ENCODE results near the gene ANK2.

ANK2 gene

GRCh38 chr4:113050371-113050755 is 910 bp downstream of the ANK2 start:
- Histone ChIP-seq H3K4me1 (ENCODE audit: control insufficient read depth in 1 of 2, insufficient read depth in 2 of 2, low read length in 2 of 2) (no peaks in the 10 kb centered on the region), H3K27me3 (ENCODE audit: control insufficient read depth in 1 of 2, insufficient read depth in 2 of 2, low read length in 2 of 2) (no peaks in the 10 kb centered on the region), H3K36me3 (ENCODE audit: control insufficient read depth in 1 of 2, insufficient read depth in 2 of 2, low read length in 2 of 2) (no peaks in the 10 kb centered on the region), H3K9ac (ENCODE audit: low read depth in 1 of 2, low read length in 2 of 2) (no peak overlapping the region), H3K9me3 (ENCODE audit: control insufficient read depth in 1 of 2, low read length in 2 of 2) (no peaks in the 10 kb centered on the region), H3K27ac (ENCODE audit: low read depth, low read length) (no peak overlapping the region), H3K4me3 (ENCODE audit: low read depth in 1 of 2, low read length in 2 of 2) (no peak overlapping the region)

GRCh38 chr4:113050837-113051236 is 1.4 kb downstream of the ANK2 start:
- Histone ChIP-seq H3K4me3 (ENCODE audit: low read depth in 1 of 2, low read length in 2 of 2) (no peak overlapping the region), H3K9ac (ENCODE audit: low read depth in 1 of 2, low read length in 2 of 2) (no peak overlapping the region), H3K27ac (ENCODE audit: low read depth, low read length) (no peak overlapping the region)

GRCh38 chr4:113051361-113051760 is 1.9 kb downstream of the ANK2 start:
- no peaks in the 10 kb centered on the region for H3K9me3 ChIP-seq (ENCODE audit: control insufficient read depth in 1 of 2, low read length in 2 of 2)
- no peak overlapping the region for H3K27ac ChIP-seq (ENCODE audit: low read depth, low read length)
- no peaks in the 10 kb centered on the region for H3K36me3 ChIP-seq (ENCODE audit: control insufficient read depth in 1 of 2, insufficient read depth in 2 of 2, low read length in 2 of 2)
- H3K9ac ChIP-seq (ENCODE audit: low read depth in 1 of 2, low read length in 2 of 2): no peak overlapping the region
- H3K27me3 ChIP-seq (ENCODE audit: control insufficient read depth in 1 of 2, insufficient read depth in 2 of 2, low read length in 2 of 2): no peaks in the 10 kb centered on the region
- no peaks in the 10 kb centered on the region for H3K4me1 ChIP-seq (ENCODE audit: control insufficient read depth in 1 of 2, insufficient read depth in 2 of 2, low read length in 2 of 2)
- no peak overlapping the region for H3K4me3 ChIP-seq (ENCODE audit: low read depth in 1 of 2, low read length in 2 of 2)

More at GRCh38 chr4:113050837-113051236, 1.4 kb downstream of the ANK2 start:
- Histone ChIP-seq H3K9me3 (ENCODE audit: control insufficient read depth in 1 of 2, low read length in 2 of 2) (no peaks in the 10 kb centered on the region), H3K27me3 (ENCODE audit: control insufficient read depth in 1 of 2, insufficient read depth in 2 of 2, low read length in 2 of 2) (no peaks in the 10 kb centered on the region), H3K36me3 (ENCODE audit: control insufficient read depth in 1 of 2, insufficient read depth in 2 of 2, low read length in 2 of 2) (no peaks in the 10 kb centered on the region), H3K4me1 (ENCODE audit: control insufficient read depth in 1 of 2, insufficient read depth in 2 of 2, low read length in 2 of 2) (no peaks in the 10 kb centered on the region)

- H3K9me3 ChIP-seq (ENCODE audit: control insufficient read depth in 1 of 2, low read length in 2 of 2): no peaks in the 10 kb centered on the region
- H3K27ac ChIP-seq (ENCODE audit: low read depth, low read length): no peak overlapping the region
- no peaks in the 10 kb centered on the region for H3K4me1 ChIP-seq (ENCODE audit: control insufficient read depth in 1 of 2, insufficient read depth in 2 of 2, low read length in 2 of 2)
- no peak overlapping the region for H3K4me3 ChIP-seq (ENCODE audit: low read depth in 1 of 2, low read length in 2 of 2)
- no peaks in the 10 kb centered on the region for H3K36me3 ChIP-seq (ENCODE audit: control insufficient read depth in 1 of 2, insufficient read depth in 2 of 2, low read length in 2 of 2)
- no peaks in the 10 kb centered on the region for H3K27me3 ChIP-seq (ENCODE audit: control insufficient read depth in 1 of 2, insufficient read depth in 2 of 2, low read length in 2 of 2)
- no peak overlapping the region for H3K9ac ChIP-seq (ENCODE audit: low read depth in 1 of 2, low read length in 2 of 2)
Measured at GRCh38 chr4:113052379-113052951, 3.0 kb downstream of the ANK2 start.

GRCh38 chr4:113053883-113054282 is 4.4 kb downstream of the ANK2 start:
- Histone ChIP-seq H3K9ac (ENCODE audit: low read depth in 1 of 2, low read length in 2 of 2) (no peak overlapping the region), H3K36me3 (ENCODE audit: control insufficient read depth in 1 of 2, insufficient read depth in 2 of 2, low read length in 2 of 2) (no peaks in the 10 kb centered on the region), H3K9me3 (ENCODE audit: control insufficient read depth in 1 of 2, low read length in 2 of 2) (no peaks in the 10 kb centered on the region), H3K4me1 (ENCODE audit: control insufficient read depth in 1 of 2, insufficient read depth in 2 of 2, low read length in 2 of 2) (no peaks in the 10 kb centered on the region), H3K4me3 (ENCODE audit: low read depth in 1 of 2, low read length in 2 of 2) (no peak overlapping the region), H3K27me3 (ENCODE audit: control insufficient read depth in 1 of 2, insufficient read depth in 2 of 2, low read length in 2 of 2) (no peaks in the 10 kb centered on the region), H3K27ac (ENCODE audit: low read depth, low read length) (no peak overlapping the region)

- Histone ChIP-seq H3K27ac (ENCODE audit: low read depth, low read length) (no peak overlapping the region), H3K9ac (ENCODE audit: low read depth in 1 of 2, low read length in 2 of 2) (no peak overlapping the region), H3K27me3 (ENCODE audit: control insufficient read depth in 1 of 2, insufficient read depth in 2 of 2, low read length in 2 of 2) (no peaks in the 10 kb centered on the region), H3K36me3 (ENCODE audit: control insufficient read depth in 1 of 2, insufficient read depth in 2 of 2, low read length in 2 of 2) (no peaks in the 10 kb centered on the region), H3K9me3 (ENCODE audit: control insufficient read depth in 1 of 2, low read length in 2 of 2) (no peaks in the 10 kb centered on the region), H3K4me3 (ENCODE audit: low read depth in 1 of 2, low read length in 2 of 2) (no peak overlapping the region), H3K4me1 (ENCODE audit: control insufficient read depth in 1 of 2, insufficient read depth in 2 of 2, low read length in 2 of 2) (no peaks in the 10 kb centered on the region)
Measured at GRCh38 chr4:113056318-113056717, 6.9 kb downstream of the ANK2 start.

GRCh38 chr4:113057891-113058290 is 8.4 kb downstream of the ANK2 start:
- H3K9me3 ChIP-seq (ENCODE audit: control insufficient read depth in 1 of 2, low read length in 2 of 2): no peaks in the 10 kb centered on the region
- H3K9ac ChIP-seq (ENCODE audit: low read depth in 1 of 2, low read length in 2 of 2): no peak overlapping the region
- no peaks in the 10 kb centered on the region for H3K27me3 ChIP-seq (ENCODE audit: control insufficient read depth in 1 of 2, insufficient read depth in 2 of 2, low read length in 2 of 2)
- no peaks in the 10 kb centered on the region for H3K4me1 ChIP-seq (ENCODE audit: control insufficient read depth in 1 of 2, insufficient read depth in 2 of 2, low read length in 2 of 2)
- H3K4me3 ChIP-seq (ENCODE audit: low read depth in 1 of 2, low read length in 2 of 2): no peak overlapping the region
- no peak overlapping the region for H3K27ac ChIP-seq (ENCODE audit: low read depth, low read length)
- H3K36me3 ChIP-seq (ENCODE audit: control insufficient read depth in 1 of 2, insufficient read depth in 2 of 2, low read length in 2 of 2): no peaks in the 10 kb centered on the region

- Histone ChIP-seq H3K36me3 (ENCODE audit: control insufficient read depth in 1 of 2, insufficient read depth in 2 of 2, low read length in 2 of 2) (no peaks in the 10 kb centered on the region), H3K27me3 (ENCODE audit: control insufficient read depth in 1 of 2, insufficient read depth in 2 of 2, low read length in 2 of 2) (no peaks in the 10 kb centered on the region), H3K4me3 (ENCODE audit: low read depth in 1 of 2, low read length in 2 of 2) (no peak overlapping the region), H3K27ac (ENCODE audit: low read depth, low read length) (no peak overlapping the region), H3K9me3 (ENCODE audit: control insufficient read depth in 1 of 2, low read length in 2 of 2) (no peaks in the 10 kb centered on the region), H3K9ac (ENCODE audit: low read depth in 1 of 2, low read length in 2 of 2) (no peak overlapping the region), H3K4me1 (ENCODE audit: control insufficient read depth in 1 of 2, insufficient read depth in 2 of 2, low read length in 2 of 2) (no peaks in the 10 kb centered on the region)
Measured at GRCh38 chr4:113059449-113060182, 10.2 kb downstream of the ANK2 start.

GRCh38 chr4:113060853-113061252 is 11.4 kb downstream of the ANK2 start:
- Histone ChIP-seq H3K4me3 (ENCODE audit: low read depth in 1 of 2, low read length in 2 of 2) (no peak overlapping the region), H3K36me3 (ENCODE audit: control insufficient read depth in 1 of 2, insufficient read depth in 2 of 2, low read length in 2 of 2) (no peaks in the 10 kb centered on the region), H3K9ac (ENCODE audit: low read depth in 1 of 2, low read length in 2 of 2) (no peak overlapping the region), H3K27ac (ENCODE audit: low read depth, low read length) (no peak overlapping the region), H3K4me1 (ENCODE audit: control insufficient read depth in 1 of 2, insufficient read depth in 2 of 2, low read length in 2 of 2) (no peaks in the 10 kb centered on the region), H3K9me3 (ENCODE audit: control insufficient read depth in 1 of 2, low read length in 2 of 2) (no peaks in the 10 kb centered on the region), H3K27me3 (ENCODE audit: control insufficient read depth in 1 of 2, insufficient read depth in 2 of 2, low read length in 2 of 2) (no peaks in the 10 kb centered on the region)

GRCh38 chr4:113064244-113064643 is 14.8 kb downstream of the ANK2 start:
- Histone ChIP-seq H3K9ac (ENCODE audit: low read depth in 1 of 2, low read length in 2 of 2) (no peak overlapping the region), H3K9me3 (ENCODE audit: control insufficient read depth in 1 of 2, low read length in 2 of 2) (no peaks in the 10 kb centered on the region), H3K27ac (ENCODE audit: low read depth, low read length) (no peak overlapping the region), H3K27me3 (ENCODE audit: control insufficient read depth in 1 of 2, insufficient read depth in 2 of 2, low read length in 2 of 2) (no peaks in the 10 kb centered on the region), H3K4me1 (ENCODE audit: control insufficient read depth in 1 of 2, insufficient read depth in 2 of 2, low read length in 2 of 2) (no peaks in the 10 kb centered on the region), H3K36me3 (ENCODE audit: control insufficient read depth in 1 of 2, insufficient read depth in 2 of 2, low read length in 2 of 2) (no peaks in the 10 kb centered on the region), H3K4me3 (ENCODE audit: low read depth in 1 of 2, low read length in 2 of 2) (no peak overlapping the region)

Measured in duodenal mucosa (tissue), 2 donors.